HCT116 (cell line): ENCODE data around the gene SLC12A7.

Experiments
- EGR1 ChIP-seq: IDR thresholded peaks from 2 replicates; pipeline ENCODE4 v1.6.1; 2012; ENCODE audit warnings: low read depth
- TF ChIP-seq, protein P1 (sequence below), 3 experiments: fragments of 200-600 bp in 1 of 3; sonication (generic) in 1 of 3; IDR thresholded peaks in 2 of 3; conservative IDR thresholded peaks in 1 of 3; 2 replicates each; pipeline ENCODE4 v1.5.1; 2012 to 2017; ENCODE audit warnings: low read depth in 2 of 3, low read length in 2 of 3, antibody characterized with exemption in 1 of 3, borderline replicate concordance in 1 of 3, control low read depth in 1 of 3, mild to moderate bottlenecking in 1 of 3, mixed read lengths in 1 of 3, mixed run types in 1 of 3, moderate library complexity in 1 of 3; ENCODE audit not compliant: insufficient read depth in 1 of 3

DNA sequence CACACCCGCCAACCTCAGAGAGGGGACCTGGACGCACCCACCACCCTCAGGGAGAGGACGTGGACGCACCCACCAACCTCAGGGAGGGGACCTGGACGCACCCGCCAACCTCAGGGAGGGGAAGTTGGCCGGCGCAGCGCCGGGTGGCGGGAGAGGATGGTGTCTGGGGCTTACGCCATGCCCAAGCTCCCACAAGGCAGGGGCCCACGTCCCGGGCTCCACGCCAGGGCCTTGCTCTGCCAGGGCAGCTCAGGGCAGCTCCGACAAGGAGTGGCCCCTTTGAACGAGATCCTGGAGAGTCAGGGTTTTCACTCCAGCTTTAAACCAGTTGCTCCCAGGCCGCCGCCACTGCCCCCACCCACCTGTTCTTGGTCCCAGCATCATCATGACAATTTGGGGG is 32.2 kb upstream of the SLC12A7 start:
- no peak for TF ChIP-seq EGR1
- TF ChIP-seq, protein P1, sequence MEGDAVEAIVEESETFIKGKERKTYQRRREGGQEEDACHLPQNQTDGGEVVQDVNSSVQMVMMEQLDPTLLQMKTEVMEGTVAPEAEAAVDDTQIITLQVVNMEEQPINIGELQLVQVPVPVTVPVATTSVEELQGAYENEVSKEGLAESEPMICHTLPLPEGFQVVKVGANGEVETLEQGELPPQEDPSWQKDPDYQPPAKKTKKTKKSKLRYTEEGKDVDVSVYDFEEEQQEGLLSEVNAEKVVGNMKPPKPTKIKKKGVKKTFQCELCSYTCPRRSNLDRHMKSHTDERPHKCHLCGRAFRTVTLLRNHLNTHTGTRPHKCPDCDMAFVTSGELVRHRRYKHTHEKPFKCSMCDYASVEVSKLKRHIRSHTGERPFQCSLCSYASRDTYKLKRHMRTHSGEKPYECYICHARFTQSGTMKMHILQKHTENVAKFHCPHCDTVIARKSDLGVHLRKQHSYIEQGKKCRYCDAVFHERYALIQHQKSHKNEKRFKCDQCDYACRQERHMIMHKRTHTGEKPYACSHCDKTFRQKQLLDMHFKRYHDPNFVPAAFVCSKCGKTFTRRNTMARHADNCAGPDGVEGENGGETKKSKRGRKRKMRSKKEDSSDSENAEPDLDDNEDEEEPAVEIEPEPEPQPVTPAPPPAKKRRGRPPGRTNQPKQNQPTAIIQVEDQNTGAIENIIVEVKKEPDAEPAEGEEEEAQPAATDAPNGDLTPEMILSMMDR (IDR thresholded peaks at IDR 0.05 in 2 of 3, conservative IDR thresholded peaks at IDR 0.05 in 1 of 3; ENCODE audit: borderline replicate concordance in 1 of 3, insufficient read depth in 1 of 3, low read depth in 2 of 3, low read length in 2 of 3), result no peak
